HG03108 (cell line): ENCODE results near the gene SGF29.
A peak's percentile ranks its signal among the peaks of the same experiment; 100 is the strongest.
"Not testable (repeated sequence)": the region's sequence is repeated elsewhere in the genome, so short reads cannot be mapped to it uniquely, and the experiment has no call there.

Source experiments
- ATAC-seq: cut with Tn5 transposase; IDR thresholded peaks from one replicate; pipeline ENCODE4 v1.9.1; 2021; ENCODE audit warnings: moderate library complexity; ENCODE audit not compliant: unreplicated experiment

SGF29 gene

GRCh38 chr16:28553776-28554633, at the start of gene SGF29:
SGF29 (plus strand) TSS chr16:28553920; CDS start chr16:28581070, 27,150 bp downstream.
- ATAC-seq: peak; percentile 67

GRCh38 chr16:28504707-28505404, 48.9 kb upstream of the SGF29 start:
- ATAC-seq: no peak

- ATAC-seq: no peak
Observed at GRCh38 chr16:28505489-28506137, 48.1 kb upstream of the SGF29 start.

GRCh38 chr16:28511031-28511430, 42.7 kb upstream of the SGF29 start:
- no peak for ATAC-seq

GRCh38 chr16:28511801-28512789, 41.6 kb upstream of the SGF29 start:
- ATAC-seq: no peak

GRCh38 chr16:28513484-28514181, 40.1 kb upstream of the SGF29 start:
- no peak for ATAC-seq

GRCh38 chr16:28514246-28514645, 39.5 kb upstream of the SGF29 start:
- no peak for ATAC-seq

GRCh38 chr16:28520672-28521071, 33.0 kb upstream of the SGF29 start:
- ATAC-seq: no peak

- ATAC-seq: no peak
Observed at GRCh38 chr16:28521436-28521835, 32.3 kb upstream of the SGF29 start.

GRCh38 chr16:28522792-28523191, 30.9 kb upstream of the SGF29 start:
- ATAC-seq: no peak

GRCh38 chr16:28524681-28525171, 29.0 kb upstream of the SGF29 start:
- ATAC-seq: no peak

GRCh38 chr16:28526201-28527099, 27.3 kb upstream of the SGF29 start:
- no peak for ATAC-seq

- ATAC-seq: not testable (repeated sequence)
Observed at GRCh38 chr16:28527100-28527785, 26.5 kb upstream of the SGF29 start.

GRCh38 chr16:28527985-28528384, 25.7 kb upstream of the SGF29 start:
- ATAC-seq: no peak

GRCh38 chr16:28528463-28528867, 25.3 kb upstream of the SGF29 start:
- ATAC-seq: no peak

GRCh38 chr16:28529124-28529523, 24.6 kb upstream of the SGF29 start:
- ATAC-seq: no peak

GRCh38 chr16:28531777-28532744, 21.7 kb upstream of the SGF29 start:
- ATAC-seq: no peak
